ENCODE measurements around the gene PEX5L.

Gene PEX5L

DNA sequence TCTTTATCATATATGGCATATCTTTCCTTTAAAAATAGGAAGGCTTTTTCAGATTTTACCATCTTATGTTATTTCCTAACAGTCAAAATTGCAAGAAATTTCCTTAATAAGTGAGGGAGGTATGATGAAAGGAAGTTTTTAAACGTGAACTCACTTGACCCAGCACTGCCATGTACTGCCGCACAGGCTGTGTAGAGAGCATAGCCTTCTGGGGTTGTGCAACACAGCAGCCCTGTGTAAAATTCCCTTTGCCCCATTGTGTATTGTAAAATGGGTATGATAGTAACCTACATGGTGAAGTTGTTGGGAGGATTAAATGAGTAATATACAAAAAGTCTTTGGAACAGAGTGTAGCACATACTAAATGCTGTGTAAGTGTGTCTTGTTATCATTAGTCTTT, 78.6 kb downstream of the PEX5L start:
- TF ChIP-seq, protein P1, sequence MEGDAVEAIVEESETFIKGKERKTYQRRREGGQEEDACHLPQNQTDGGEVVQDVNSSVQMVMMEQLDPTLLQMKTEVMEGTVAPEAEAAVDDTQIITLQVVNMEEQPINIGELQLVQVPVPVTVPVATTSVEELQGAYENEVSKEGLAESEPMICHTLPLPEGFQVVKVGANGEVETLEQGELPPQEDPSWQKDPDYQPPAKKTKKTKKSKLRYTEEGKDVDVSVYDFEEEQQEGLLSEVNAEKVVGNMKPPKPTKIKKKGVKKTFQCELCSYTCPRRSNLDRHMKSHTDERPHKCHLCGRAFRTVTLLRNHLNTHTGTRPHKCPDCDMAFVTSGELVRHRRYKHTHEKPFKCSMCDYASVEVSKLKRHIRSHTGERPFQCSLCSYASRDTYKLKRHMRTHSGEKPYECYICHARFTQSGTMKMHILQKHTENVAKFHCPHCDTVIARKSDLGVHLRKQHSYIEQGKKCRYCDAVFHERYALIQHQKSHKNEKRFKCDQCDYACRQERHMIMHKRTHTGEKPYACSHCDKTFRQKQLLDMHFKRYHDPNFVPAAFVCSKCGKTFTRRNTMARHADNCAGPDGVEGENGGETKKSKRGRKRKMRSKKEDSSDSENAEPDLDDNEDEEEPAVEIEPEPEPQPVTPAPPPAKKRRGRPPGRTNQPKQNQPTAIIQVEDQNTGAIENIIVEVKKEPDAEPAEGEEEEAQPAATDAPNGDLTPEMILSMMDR (conservative IDR thresholded peaks at IDR 0.05; ENCODE audit: low read depth, low read length), result no peak
- Histone ChIP-seq H3K4me3 (IDR thresholded peaks at IDR 0.05; ENCODE audit: insufficient read depth, low read depth, low read length) (no peak overlapping the region), H3K79me2 (ENCODE audit: insufficient read depth, low read depth) (no peaks in the 10 kb centered on the region), H3K9ac (no peak overlapping the region), H4K20me1 (ENCODE audit: insufficient read depth) (no peaks in the 10 kb centered on the region), H3K27me3 (ENCODE audit: insufficient read depth, low read depth) (no peaks in the 10 kb centered on the region), H3K4me1 (ENCODE audit: low read depth, poor library complexity, severe bottlenecking) (peaks cover 49% of the 10 kb centered on the region), H2AFZ (ENCODE audit: low read depth) (no peak overlapping the region), H3K4me2 (peak overlapping the region; percentile 65), H3K27ac (no peak overlapping the region), H3K36me3 (ENCODE audit: insufficient read depth) (no peaks in the 10 kb centered on the region)

DNA sequence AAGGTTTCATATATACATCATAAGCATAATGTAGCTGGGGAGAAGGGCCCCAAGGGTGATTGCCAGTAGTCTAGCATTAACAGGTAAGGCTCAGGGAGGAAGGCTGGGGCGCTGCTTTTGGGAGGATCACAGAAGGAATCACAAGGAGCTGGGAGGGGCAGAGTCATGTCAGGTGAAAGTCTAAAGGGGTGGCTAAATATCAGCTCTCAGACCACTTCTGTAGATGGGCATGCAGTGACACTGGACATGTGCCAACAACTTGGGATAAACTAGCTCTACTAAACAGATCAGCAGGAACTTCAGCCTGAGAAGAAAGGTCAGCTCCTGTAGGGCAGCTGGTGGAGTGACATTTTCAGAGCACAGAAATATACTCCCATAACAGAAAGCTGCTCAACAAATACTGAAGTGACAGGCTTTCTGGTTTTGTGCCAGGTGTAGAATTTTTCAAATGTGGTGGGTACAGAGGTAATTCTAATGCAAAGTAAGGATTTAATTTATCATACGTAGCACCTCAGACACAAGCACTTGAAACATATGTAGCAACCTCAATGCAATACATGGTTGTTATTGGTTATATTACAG, 79.4 kb downstream of the PEX5L start:
- Histone ChIP-seq H3K27me3 (ENCODE audit: insufficient read depth, low read depth) (no peaks in the 10 kb centered on the region), H3K9ac (no peak overlapping the region), H3K4me1 (ENCODE audit: low read depth, poor library complexity, severe bottlenecking) (peaks cover 49% of the 10 kb centered on the region), H3K79me2 (ENCODE audit: insufficient read depth, low read depth) (no peaks in the 10 kb centered on the region), H4K20me1 (ENCODE audit: insufficient read depth) (no peaks in the 10 kb centered on the region), H2AFZ (ENCODE audit: low read depth) (no peak overlapping the region; the same call in 1 of the 2 replicates), H3K4me2 (peak overlapping the region; percentile 65), H3K4me3 (IDR thresholded peaks at IDR 0.05; ENCODE audit: insufficient read depth, low read depth, low read length) (no peak overlapping the region), H3K36me3 (ENCODE audit: insufficient read depth) (no peaks in the 10 kb centered on the region), H3K27ac (peak overlapping the region; percentile 48; the same call in 1 of the 2 replicates)
- TF ChIP-seq, protein P1 (conservative IDR thresholded peaks at IDR 0.05; ENCODE audit: low read depth, low read length), result no peak

- H3K4me2 ChIP-seq, result peak overlapping the region; percentile 65
Observed at GRCh38 chr3:179956416-179956830, 80.3 kb downstream of the PEX5L start.

GRCh38 chr3:179955809-179956208, 80.9 kb downstream of the PEX5L start:
- Histone ChIP-seq H3K36me3 (ENCODE audit: insufficient read depth) (no peaks in the 10 kb centered on the region), H4K20me1 (ENCODE audit: insufficient read depth) (no peaks in the 10 kb centered on the region), H2AFZ (ENCODE audit: low read depth) (peak overlapping the region; percentile 5; the same call in 1 of the 2 replicates), H3K4me2 (peak overlapping the region; percentile 65), H3K27me3 (ENCODE audit: insufficient read depth, low read depth) (no peaks in the 10 kb centered on the region), H3K79me2 (ENCODE audit: insufficient read depth, low read depth) (no peaks in the 10 kb centered on the region), H3K4me3 (IDR thresholded peaks at IDR 0.05; ENCODE audit: insufficient read depth, low read depth, low read length) (no peak overlapping the region), H3K27ac (peak overlapping the region; percentile 48; the same call in 1 of the 2 replicates), H3K9ac (no peak overlapping the region), H3K4me1 (ENCODE audit: low read depth, poor library complexity, severe bottlenecking) (peaks cover 49% of the 10 kb centered on the region)
- TF ChIP-seq, protein P1 (conservative IDR thresholded peaks at IDR 0.05; ENCODE audit: low read depth, low read length), result no peak

More at GRCh38 chr3:179956416-179956830, 80.3 kb downstream of the PEX5L start:
- Histone ChIP-seq H3K27me3 (ENCODE audit: insufficient read depth, low read depth) (no peaks in the 10 kb centered on the region), H2AFZ (ENCODE audit: low read depth) (peak overlapping the region; percentile 5; the same call in 1 of the 2 replicates), H3K79me2 (ENCODE audit: insufficient read depth, low read depth) (no peaks in the 10 kb centered on the region), H3K4me1 (ENCODE audit: low read depth, poor library complexity, severe bottlenecking) (peaks cover 49% of the 10 kb centered on the region), H3K27ac (peak overlapping the region; percentile 48; the same call in 1 of the 2 replicates), H3K9ac (no peak overlapping the region), H3K4me3 (IDR thresholded peaks at IDR 0.05; ENCODE audit: insufficient read depth, low read depth, low read length) (no peak overlapping the region), H3K36me3 (ENCODE audit: insufficient read depth) (no peaks in the 10 kb centered on the region), H4K20me1 (ENCODE audit: insufficient read depth) (no peaks in the 10 kb centered on the region)
- TF ChIP-seq, protein P1 (conservative IDR thresholded peaks at IDR 0.05; ENCODE audit: low read depth, low read length), result no peak

All from KMS-11 (cell line).